GM19468 (cell line): ENCODE measurements around the gene UMPS.

Source experiments
- ATAC-seq: cut with Tn5 transposase; IDR thresholded peaks from one replicate; pipeline ENCODE4 v1.9.1; 2021; ENCODE audit warnings: mild to moderate bottlenecking, moderate library complexity, moderate number of reproducible peaks; ENCODE audit not compliant: unreplicated experiment; ENCODE audit errors: extremely low read depth

Gene UMPS

DNA sequence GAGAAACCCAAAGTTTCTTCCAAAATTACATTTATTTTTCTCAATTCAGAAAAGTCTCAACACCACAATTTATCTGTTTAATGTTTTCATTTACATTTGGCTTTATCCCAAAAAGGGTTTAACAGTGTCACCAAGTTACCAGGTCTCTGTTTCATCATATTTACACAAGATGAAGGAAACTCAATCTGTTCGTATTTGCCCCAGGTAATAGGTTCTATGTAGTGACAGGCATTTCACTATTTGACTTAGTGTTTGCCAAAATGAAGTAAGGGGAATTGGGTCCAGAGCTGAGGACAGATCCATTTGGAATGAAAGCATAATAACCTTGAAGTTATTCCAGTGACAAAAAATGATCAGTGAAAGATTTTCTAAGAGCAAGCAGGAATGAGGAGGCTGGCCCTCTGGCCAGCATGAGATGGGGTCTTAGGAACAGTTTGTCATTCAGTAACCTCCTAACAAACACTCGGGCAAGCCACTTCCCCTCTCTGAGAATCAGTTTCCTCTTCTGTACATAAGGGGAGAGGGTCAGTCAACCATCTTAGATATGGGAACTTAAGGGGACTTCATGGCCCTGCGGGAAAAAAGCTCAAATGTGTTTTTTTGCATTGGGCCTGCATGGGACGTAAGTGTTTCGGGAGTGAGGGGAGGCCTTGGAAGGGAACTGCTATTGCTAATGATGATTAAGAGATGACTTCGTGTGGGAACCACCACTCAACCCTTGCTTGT is 31.8 kb downstream of the UMPS start:
- ATAC-seq = no peak

DNA sequence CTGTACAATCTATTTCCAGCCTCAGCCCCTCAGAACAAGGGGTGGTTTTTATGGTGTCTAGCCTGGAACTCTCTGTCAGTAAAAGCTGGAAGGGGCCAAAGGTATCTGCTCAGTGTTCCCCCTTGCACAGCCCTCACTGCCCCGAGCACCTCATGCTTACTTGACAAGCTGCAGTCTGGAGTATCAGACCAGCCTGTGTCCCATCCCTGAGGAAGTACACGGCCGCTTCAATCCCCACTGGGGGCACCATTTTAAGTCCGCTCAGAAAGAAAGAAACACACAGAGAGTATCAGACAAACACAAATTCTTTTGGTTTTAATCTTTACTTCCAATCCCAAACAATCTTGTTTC is 32.4 kb downstream of the UMPS start:
- no peak for ATAC-seq

DNA sequence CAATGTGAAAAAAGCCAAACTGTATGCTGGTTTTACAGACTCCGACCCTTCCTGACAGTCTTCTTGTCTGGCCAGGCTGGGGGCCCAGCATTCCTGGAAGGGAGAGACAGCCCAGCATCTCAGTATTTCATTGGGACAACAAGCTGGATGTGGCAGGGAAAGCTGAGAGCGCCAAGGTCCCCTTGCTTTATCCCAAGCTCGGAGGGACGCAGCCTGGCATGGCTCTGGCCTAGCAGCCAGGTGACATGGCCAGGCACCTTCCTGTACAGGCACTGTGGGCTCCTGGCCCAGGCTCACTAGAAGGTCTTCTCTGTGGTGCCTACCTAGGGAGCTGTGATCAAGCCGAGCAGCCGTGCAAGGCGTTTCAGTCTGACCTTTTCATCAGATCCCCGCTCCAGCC is 33.0 kb downstream of the UMPS start:
- ATAC-seq = no peak

DNA sequence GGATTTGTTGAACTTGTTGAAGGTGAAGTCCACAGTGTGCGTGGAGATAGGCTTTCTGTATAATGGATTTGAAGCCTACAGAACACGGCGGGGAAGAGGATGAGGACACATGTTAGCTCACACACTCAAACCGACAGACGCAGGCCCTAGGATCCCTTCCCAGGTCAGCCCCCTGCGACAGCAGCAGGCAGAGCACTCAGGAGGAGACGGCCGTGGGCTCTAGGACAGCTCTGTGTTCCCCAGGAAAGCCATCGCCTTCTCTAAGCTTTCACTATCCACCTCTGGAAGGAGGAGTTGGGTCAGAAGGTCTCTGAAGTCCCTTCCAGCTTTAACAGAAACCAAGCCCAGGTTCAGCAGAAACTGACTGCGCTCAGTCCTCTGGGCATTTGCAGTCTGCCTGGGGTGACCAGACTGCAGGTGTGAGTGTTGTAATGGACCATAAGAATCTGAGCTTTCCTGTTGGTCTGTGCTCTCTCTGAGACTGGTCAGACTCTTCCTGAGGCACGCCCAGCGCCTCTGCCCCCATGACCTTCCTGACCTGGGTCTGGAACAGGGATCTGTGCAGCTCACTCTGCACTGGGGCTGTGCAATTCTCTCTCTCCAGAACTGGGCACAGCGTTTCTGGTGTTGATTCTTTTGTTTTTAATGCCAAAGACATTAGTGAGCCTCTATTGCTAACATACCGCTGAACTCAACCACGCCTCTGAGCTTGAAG is 33.5 kb downstream of the UMPS start:
- no peak for ATAC-seq

DNA sequence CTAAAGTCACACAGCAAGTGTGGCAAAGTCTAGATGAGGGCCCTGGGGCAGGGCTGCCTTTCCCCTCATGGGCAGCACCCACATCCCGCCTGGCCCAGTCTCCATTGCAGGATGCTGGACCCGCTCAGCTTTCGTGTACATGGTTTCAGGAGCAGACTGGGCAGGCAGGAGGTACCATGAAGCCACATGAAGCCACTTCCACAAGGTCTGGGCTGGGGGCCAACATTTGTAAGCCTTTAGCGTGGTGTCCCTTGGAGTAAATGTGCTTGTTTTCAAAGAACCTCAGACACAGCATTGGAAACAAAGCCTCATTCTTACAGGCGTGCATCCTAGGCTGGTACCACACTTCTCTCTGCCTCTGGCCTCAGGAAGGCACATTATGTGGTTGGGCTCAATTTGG is 34.5 kb downstream of the UMPS start:
- no peak for ATAC-seq

DNA sequence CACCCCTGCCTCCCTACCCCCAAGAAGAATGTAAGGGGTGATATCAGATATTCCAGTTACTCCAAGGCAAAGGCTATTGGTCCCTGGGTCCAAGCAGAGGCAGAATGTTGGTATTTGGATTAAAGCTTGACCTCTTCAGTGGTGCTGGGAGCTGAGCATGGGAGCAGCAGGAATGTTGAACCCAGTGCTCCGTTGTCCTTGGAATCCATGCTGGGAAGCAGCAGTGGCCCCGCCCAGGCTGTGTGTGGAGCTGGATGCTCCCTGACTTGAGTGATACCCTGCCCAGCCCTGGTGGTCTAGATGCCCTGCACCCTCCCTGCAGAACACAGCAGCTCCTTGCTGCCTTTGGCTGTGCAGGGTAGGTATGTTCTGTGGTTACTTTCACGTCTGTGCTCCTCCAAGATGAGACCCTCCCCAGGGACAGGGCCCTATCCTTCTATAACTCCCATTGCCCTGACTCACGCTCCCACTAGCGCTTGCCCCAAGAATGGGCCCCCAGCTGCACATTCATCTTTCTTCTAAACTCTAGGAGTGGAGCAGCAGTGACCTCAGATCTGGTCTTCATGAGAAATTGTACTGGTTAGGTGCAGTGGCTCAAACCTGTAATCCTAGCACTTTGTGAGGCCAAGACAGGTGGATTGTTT is 35.1 kb downstream of the UMPS start:
- no peak for ATAC-seq

DNA sequence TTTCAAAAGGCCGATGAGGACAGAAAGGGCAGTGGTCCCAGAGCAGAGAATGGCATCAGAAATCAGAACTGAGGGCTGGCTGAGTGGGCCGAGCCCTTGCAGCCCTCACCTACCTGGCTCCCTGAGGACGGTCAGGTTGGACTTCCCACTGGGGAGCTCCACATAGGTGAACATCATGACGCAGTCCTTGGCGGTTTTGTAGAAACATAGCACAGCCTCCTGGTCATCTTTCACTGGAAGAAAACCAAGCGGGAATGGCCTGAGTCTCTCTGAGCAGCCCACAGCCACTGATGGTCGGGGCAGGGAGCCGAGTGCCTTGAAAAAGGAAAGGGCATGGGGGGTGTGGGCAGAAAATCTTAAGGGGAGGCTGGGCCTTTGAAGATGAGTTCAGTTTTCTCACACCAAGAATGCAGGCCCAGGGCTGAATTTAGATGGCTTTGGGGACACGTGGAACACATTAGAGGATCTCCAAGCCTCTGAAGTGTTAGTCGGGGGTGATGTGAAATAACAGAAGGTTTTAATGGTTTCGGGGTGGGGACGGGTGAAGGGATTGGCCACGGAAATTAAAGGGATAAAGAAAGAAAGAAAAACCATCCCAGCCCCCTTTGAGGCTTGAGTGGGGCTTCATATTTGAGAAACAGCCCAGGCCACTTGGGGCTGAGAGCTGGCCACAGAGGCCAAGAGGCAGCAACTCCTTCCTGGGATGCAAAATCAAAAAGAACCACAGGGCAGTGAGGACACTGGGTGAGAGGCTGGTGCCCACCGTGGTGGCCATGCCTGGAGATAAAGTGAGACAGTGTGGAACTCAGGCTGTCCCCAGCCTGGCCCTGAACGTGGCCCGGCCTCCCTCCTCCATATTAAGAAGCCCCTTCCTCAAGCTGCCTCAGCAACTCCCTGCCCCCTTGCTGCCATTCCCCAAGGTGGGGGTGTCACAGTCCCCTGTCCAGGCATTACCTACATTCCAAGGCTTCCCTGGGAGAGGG is 36.2 kb downstream of the UMPS start:
- ATAC-seq = no peak

DNA sequence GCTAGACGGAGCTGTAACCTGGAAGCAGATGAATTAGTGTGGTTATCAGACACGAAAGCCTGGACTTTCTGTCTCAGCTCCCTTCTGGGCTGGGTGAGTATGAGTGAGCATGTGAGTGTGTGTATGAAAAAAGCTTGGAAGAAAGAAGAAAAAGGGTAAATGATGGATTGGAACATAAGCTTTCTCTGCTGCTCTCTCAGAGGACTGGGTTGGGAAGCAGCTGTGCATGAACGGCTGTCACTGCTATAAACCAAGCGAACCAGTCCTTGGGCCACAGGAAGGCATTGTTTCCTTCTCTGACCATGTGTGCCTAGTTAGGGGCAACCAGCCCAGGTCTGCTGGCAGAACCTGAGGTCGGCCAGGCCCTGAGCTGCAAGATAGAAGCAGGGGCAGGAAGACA is 37.0 kb downstream of the UMPS start:
- ATAC-seq = no peak

DNA sequence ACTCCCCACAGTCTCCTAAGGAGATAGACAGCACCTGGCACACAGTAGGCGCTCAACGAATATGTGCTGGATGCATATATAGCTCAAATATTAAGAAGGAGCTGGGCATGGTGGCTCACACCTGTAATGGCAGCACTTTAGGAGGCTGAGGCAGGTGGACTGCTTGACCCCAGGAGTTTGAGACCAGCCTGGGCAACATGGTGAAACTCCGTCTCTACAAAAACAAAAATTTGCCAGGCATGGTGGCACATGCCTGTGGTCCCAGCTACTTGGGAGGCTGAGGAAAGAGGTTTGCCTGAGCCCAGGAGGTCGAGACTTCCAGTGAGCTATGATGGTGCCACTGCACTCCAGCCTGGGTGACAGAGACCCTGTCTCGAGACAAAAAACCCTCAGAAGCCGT is 37.4 kb downstream of the UMPS start:
- ATAC-seq = no peak

DNA sequence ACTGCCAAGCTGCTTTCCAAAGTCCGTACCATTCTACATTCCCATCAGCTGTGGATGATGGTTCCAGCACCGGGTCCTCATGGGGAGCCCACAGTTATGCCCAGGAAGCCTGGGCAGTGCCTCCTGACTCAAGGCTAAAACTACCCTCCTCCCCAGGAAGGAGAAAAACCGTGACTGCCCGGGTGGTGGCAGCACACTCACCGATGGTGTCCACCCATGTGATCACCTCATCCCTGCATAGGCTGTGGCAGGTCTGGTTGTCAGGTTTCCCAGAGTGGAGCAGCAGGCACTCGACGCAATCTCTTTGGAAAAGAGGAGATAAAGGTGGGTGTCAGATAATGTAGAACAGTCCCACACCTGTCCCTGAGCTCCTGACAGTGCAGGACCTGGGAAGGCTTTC is 38.6 kb downstream of the UMPS start:
- ATAC-seq = no peak

DNA sequence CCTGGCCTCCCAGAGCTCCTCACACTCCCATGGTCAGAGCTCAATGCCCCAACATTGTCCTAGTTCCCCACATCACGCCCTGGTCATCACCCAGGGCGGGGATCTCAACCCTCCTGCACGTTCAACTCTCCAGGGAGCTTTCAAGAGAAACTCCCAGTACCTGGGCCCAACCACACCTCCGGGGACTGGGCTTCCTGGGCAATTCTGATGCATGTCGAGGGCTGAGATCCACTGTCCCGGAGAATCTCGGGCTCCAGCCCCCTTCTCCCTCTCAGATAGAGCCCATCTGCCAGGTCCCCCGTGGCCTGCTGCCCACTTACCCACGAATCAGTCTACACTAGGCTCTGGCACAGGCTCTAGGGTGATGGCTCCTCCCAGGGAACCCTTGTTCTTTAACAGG is 39.2 kb downstream of the UMPS start:
- ATAC-seq = no peak

DNA sequence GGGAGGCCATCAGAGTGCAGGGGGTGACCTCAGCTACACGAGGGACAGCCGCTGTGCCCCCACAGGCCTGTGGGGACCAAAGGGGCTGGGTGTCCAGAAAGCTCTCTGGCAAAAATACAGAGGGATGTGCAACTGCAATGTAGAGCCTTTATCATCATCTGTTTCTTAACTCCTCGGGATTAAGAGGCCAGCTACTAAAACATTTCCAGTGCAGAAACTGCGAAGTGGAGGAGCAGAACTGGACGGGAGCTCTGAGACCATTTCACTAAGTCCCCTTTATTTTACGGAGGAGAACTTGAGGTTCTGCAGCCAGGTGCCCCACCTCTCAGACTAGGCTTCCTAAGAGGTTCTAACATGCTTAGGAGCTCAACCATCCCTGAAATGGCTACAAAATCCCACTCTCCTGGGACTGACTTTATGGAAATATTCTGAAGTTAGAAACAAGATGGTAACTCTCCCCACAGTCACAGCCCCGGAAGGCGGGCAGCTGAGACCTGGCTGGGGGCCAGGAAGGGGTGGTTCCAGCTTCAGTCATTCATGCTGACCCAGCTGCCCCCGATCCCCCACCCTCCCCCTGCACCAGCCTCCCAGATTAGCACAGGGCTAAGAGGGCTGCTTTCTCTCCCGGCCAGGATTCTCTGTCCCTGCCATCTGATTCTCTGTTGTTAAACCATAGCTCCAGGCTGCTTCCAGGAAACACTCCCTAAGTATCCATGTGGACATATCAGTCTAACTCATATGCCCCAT is 40.3 kb downstream of the UMPS start:
- no peak for ATAC-seq

DNA sequence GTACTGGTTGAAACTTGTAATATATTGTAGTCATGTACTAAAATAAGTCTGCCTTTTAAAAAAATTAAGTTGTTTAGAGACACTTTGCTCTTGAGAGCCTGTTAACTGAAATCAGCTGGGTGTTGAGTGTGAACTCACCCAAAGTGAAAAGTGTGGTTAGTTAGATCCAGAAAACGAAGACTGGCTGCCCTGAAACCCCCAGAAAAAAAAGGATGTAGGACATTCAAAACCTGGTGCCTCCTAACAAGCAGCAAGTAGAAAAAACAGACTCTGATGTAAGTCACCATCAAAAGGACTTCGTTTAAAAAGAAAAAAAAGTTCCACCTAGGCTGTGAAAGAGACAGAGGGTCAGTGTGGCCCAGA is 40.8 kb downstream of the UMPS start:
- ATAC-seq = no peak

DNA sequence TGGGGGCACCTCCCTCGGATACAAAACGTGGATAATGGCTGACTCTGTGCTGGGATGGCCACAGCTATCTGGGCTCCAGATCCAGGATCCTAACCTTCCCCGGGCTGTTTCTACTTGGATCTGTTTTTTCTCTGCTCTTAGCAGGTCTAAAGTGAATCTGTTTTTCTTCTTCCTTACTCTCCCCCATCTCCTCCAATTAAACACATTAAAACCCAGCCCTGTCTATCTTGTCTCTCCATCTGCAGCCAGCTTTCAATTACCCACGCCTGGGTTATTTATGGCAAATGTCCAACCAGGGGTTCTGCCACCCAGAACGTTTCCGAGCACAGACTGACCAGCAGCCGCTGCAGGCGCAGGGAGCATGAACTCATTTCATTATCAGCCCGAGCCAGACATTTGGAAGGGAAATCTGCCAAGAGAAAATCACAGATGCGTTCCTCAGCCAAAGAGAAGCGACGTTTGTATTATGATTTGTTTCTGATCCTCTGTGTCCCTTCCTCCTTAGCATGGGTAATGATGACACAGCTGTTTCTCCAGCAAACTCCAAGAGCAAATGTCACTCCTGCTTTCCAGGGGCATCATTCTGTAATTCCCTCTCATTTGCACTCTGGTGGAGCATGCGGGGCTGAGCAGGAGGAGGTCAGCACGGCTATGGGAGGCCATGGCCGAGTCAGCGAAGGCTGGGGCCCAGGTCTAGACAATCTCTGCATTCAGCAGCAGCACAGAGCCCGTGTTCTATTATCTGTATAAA is 42.0 kb downstream of the UMPS start:
- no peak for ATAC-seq

DNA sequence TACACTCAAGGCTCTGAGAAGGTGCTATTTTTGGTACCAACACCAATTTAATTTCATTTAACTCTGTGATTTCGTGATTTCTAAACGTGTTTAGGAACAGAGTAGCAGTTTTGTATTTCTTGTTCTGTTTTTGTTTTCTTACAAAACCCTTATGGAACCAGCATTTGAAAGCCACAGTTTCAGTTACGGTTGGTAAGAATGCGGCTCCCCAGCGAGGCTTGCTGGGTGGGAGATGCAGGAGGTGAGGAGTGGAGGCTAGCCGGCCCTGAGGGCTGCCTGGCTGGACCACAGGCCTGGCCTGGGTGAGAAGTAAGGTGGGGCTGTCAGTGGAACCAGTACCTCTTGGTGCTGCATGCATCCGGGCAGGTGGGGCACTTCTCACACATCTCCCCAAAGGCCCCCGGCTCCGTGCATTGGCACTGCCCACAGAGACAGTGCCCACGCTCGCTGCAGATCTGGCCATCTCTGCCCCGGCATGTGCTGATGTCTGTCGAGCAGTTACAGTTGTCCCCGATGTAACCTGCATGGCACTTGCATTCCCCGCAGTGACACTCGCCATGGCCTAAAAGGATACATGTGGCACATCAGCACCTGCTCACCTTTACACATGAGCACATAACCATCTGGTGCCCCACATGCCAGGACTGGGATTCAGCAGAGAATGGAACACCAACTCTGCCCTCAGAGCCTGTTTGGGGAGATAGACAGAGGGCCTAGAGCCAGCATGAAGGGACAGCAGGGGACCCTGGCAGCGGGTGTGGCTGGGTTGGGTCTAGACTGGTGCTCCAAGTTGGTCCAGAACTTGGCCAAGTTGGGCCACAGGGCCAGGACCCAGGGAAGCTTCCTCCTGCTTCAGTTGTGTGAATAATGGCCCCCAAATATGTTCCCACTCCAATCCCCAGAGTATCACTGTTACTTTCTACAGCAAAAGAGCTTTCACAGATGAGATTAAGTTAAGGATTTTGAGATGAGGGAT is 43.4 kb downstream of the UMPS start:
- no peak for ATAC-seq

DNA sequence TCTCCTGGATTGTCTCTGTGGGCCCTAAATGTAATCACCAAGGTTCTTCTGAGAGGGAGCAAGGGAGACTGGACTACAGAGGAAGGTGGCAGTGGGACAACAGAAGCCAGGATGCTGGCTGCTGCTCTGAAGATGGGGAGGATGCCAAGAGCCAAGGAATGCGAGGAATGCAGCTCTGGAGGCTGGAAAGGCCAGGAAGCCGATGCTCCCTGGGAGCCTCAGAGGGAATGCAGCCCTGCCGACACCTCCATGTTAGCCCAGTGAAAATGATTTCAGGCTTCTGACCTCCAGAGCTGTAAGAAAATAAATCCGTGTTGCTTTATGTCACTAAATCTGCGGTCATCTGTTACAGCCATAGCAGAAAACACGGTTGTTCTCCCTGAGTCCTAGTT is 44.1 kb downstream of the UMPS start:
- ATAC-seq = no peak

DNA sequence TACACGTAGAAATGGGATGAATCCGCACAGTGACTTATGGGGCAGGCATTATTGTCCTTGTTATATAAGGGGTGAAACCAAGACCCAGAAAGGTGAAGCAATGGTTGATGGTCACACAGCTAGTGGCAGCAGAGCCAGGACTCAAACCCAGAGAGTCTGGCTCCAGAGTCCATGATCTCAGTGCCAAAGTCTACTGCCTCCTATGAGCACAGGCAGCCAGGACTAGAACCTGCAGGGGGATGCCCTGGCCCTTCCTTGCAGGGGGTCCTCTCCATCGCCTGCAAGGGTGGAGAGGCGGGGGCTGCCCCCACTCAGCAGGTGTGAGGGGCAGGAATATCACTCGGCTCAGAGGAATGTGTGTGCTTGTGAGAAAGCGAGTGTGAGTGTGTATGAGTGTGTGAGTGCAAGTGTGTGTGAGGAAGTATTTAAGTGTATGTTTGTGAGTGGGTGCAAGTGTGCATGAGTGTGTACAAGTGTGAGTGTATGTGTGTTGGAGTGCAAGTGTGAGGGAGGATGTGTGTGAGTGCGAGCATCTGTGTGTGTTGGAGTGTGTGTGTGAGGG is 44.7 kb downstream of the UMPS start:
- no peak for ATAC-seq

DNA sequence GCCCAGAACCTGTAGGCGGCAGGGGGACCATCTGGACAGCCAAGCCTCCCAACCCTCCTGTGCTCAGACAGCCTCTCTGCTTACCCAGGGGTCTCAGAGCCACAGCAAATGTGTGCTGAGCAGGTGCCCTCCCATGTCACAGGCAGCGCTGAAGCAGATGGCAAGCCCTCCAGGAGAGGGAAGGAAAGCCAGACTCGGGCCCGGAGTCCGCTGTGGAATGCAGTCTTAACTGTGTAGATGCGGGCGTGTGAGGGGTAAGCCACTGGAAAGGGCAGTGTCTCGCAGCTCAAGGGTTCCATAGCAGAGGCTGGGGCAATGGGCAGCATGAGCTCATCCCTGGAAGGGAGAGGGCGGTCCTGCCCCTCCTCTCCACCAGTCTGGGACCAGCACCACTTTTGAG is 45.6 kb downstream of the UMPS start:
- ATAC-seq = no peak
